ENCODE measurements around the gene L3MBTL1.
"Not testable (repeated sequence)": the region's sequence is repeated elsewhere in the genome, so short reads cannot be mapped to it uniquely, and the experiment has no call there.

The L3MBTL1 gene

GRCh38 chr20:43502021-43502420 is 5.5 kb upstream of the L3MBTL1 start:
- not testable (repeated sequence) for DNase-seq

GRCh38 chr20:43506238-43506637 is 1.3 kb upstream of the L3MBTL1 start:
- peak in 4 of 56 donors; percentile 1 to 38 (median 32) for DNase-seq

DNA sequence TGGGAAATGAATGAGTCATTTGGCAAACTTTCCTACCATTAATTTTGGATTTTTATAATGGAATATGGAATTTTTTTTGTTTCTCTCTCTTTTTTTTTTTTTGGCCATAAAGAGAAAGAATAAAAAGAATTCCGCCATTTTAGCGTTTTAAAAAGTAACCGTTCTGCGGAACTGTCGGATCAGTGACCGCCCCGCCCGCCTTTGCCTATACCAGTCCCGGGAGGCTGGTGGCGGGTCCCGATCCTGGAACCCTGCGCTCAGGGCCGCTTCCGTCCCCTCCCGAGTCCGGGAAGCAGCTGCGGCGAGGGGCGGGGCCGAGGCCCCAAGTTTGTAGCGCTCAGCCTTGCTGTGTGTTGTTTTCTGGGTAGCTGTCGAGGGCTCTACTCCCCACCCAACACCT is 609 bp downstream of the L3MBTL1 start:
- DNase-seq: no peak

DNA sequence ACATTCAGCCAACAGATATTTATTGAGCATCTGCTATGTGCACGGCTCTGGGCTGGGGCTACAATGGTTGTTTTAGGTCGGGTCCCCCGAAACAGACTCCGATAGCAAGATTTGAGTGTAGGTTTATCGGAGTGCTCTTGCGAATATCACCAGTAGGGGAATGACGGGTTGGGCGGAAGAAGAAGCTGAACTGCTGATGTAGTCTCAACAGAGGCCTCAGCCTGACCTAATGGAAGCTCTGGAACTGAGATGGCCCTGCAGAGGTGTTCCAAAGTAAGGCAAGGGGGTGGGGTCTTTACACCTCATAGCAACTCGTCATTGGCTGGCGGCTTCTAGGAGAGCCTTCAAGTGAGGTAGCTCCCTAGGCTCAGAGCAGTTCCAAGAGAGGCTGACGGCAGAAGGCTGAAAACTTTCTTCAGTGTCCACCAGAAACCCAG is 1.1 kb downstream of the L3MBTL1 start:
- no peak for DNase-seq

DNA sequence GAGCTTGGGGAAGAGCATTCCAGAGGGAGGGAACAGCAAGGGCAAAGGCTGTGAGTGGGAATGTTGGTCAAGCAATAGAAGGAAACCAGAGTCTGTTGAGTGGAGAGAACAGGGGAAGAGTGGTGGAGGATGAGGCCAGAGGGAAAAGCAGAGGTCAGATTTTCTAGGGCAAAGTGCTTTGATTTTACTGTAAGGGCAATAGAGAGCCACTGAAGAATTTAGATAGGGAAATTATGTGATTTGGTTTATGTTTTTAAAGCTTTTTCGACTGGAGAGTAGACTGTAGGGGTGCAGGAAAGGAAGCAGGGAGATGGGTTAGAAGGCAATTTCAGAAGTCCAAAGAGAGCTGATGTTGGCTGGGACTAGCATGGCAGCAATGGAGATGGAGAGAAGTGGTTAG is 4.4 kb downstream of the L3MBTL1 start:
- no peak for DNase-seq

- no peak for DNase-seq
Observed at GRCh38 chr20:43513372-43513930, 6.0 kb downstream of the L3MBTL1 start.

DNA sequence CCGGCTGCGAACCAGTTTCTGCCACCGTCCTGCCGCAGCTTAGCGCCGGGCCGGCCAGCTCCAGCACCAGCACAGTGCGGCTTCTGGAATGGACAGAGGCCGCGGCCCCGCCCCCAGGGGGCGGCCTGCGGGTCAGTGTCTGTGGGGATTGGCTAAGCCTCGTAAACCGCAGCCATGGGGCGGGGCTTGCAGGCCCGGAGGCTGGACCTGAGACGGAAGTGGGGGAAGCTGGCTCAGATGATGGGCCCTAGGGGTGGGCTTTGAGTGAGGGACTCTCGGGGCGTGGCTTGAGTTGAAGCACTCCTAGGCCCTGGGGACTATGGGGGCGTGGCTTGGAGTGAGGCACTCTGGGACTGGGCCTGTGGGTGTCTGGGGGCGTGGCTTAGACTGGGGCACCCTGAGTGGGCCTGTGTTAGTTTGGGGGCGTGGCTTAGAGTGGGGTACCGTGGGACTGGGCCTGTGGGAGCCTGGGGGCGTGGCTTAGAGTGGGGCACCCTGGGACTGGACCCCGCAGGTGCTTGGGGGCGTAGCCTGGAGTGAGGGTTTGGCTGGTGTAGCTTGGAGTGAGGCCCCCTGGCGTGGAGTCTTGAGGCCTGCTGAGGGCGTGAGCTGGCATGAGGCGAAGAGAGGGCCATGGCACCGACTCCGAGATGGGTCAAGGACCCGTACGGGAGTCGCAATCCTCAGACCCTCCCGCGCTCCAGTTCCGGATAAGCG is 6.6 kb downstream of the L3MBTL1 start:
- peak; percentile 55 to 99 (median 97) for DNase-seq

GRCh38 chr20:43514648-43514999 is 7.1 kb downstream of the L3MBTL1 start:
- DNase-seq: peak in 9 of 56 donors; percentile 23 to 57 (median 47)

- DNase-seq: peak in 8 of 56 donors; percentile 9 to 34 (median 21)
Observed at GRCh38 chr20:43515628-43516027, 8.1 kb downstream of the L3MBTL1 start.

DNA sequence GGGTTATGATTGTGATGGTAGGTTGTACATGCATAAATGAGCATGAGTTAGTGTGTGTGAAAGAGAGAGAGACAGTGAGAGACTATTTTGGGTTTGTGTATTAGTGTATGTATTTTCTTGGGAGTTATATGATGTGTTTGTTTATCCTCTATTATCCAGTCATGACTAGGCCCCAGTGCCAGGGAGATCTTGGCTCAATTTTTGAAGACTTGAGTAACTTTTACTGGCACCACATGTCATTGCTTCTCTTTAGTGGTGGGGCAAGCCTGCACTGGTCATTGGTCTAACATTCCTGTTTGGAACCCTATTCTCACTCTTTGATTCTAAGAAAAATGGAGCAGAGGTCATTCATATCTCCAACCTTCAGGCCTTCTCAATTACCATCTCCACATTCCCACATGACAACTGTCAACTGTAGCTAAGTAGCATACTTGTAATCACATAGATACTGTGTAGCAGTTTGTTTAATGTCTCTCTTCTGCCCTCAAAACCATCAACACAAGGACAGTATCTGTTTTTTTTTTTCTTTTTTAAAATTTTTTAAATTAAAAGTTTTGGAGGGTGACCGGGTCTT is 8.8 kb downstream of the L3MBTL1 start:
- DNase-seq: no peak

DNA sequence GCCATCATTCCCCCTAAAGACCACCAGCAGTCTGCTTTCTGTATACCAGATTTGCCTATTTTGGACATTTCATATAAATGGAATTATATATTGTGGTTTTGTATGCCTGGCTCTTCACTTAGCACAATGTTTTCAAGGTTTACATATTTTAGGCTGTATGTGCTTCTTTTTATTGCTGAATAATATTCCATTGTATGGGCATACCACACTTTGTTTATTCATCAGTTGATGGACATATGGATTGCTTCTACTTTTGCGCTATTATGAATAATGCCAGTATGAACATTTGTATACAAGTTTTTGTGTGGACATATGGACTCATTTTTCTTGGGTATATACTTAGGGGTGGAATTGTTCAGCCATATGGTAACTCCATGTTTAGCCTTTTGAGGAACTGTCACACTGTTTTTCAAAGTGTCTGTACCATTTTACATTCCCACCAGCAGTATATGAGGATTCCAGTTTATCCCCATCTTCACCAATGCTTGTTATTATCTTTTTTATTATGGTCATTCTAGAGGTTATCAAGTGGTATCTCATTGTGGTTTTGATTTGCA is 12.7 kb downstream of the L3MBTL1 start:
- no peak for DNase-seq

GRCh38 chr20:43525021-43525420 is 17.5 kb downstream of the L3MBTL1 start:
- DNase-seq: no peak

- no peak for DNase-seq
Observed at GRCh38 chr20:43528258-43528875, 20.9 kb downstream of the L3MBTL1 start.

- DNase-seq: no peak
Observed at GRCh38 chr20:43529051-43529450, 21.6 kb downstream of the L3MBTL1 start.

DNA sequence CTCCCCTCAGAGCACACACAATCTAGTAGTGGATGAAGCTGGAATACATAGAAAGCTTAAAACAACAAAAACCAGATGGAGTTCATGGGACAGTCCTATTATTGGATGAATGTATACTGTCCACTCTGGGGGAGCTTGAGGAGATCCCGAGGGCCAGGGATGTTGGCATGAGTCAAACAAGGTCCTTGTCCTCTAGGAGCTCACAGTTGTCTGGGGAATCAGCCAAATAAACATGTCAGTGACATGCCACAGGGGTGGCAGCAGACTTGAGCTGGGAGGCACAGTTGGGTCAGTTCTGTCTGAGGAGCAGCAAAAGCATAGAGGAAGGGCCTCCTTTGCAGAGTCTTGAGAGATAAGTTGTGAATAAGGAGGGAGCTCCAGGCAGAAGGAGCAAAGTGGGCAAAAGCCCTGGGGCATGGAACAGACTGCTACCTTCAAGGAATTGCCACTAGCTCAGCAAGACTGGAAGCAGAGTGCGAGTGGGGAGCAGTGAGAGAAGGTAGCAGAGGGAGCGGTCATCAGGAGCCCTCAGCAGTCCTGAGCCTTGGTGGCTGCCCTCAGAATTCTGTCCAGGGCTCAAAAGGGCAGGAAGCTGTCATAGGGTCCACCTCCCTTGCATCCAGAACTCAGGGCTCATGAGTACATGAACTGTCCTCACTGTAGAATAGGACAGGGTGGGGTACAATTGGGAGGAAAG is 22.1 kb downstream of the L3MBTL1 start:
- no peak for DNase-seq

- peak in 10 of 56 donors; percentile 2 to 76 (median 17) for DNase-seq
Observed at GRCh38 chr20:43530321-43531090, 23.0 kb downstream of the L3MBTL1 start.

DNA sequence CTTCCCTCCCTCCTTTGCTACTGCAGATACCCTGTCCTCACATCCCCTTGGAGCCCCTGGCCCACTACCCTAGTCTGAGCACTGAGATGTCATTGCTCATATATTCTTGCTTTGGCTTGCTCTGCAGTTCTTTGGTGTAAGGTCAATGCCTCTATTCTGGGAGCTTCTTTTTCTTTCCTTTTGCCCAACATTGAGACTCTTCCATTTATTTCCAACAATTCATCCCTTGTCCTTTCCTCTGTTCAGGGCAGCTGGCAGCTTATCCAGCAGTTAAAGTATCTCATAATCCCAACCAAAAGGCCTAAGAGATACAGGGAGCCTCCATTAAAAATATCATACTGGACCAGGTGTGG is 23.6 kb downstream of the L3MBTL1 start:
- DNase-seq: no peak

GRCh38 chr20:43532416-43533055 is 25.0 kb downstream of the L3MBTL1 start:
- DNase-seq: peak in 1 of 56 donors; percentile 27

DNA sequence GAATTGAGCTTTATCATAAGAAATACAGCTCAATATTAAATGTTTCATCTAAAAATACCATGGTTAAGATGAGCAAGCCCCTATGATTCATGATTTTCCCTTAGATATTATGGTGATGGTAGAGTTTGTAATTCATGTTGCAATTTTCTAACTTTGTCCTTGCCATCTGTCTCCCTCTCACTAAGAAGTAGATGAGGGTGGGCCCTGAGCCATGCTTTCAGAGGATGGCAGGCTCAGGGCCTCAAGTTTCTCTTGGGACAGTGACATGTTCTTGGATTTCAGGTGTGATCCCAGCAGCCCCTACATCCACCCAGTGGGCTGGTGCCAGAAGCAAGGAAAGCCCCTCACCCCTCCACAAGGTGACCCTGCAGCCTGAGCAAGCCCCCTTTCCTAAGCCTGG is 25.6 kb downstream of the L3MBTL1 start:
- DNase-seq: no peak

GRCh38 chr20:43534016-43534415 is 26.5 kb downstream of the L3MBTL1 start:
- no peak for DNase-seq
